Mesenchymal stem cell (in vitro differentiated cells and primary cell): Measurements from ENCODE around the gene ASPG.

Experiments used
- DNase-seq: peaks from one replicate; pipeline ENCODE4 v3.0.0-alpha.2; 2013
- H2AFZ ChIP-seq: one replicate; pipeline ENCODE4 v1.6.1; 2013; ENCODE audit warnings: low read depth, mild to moderate bottlenecking, control low read depth, inconsistent platforms, low read length, moderate library complexity
- H2AK5ac ChIP-seq: 2 replicates; pipeline ENCODE4 v1.6.1; 2013; ENCODE audit warnings: low read length, moderate library complexity, mild to moderate bottlenecking, inconsistent platforms; ENCODE audit not compliant: severe bottlenecking
- H2BK120ac ChIP-seq: one replicate; pipeline ENCODE4 v1.6.1; 2013; ENCODE audit warnings: low read depth, mild to moderate bottlenecking, inconsistent platforms, low read length, moderate library complexity
- H2BK12ac ChIP-seq, 2 experiments: one replicate each; pipeline ENCODE4 v1.6.1; 2013; ENCODE audit warnings: inconsistent platforms in 2 of 2, low read length in 2 of 2, mild to moderate bottlenecking in 2 of 2, moderate library complexity in 2 of 2, control low read depth in 1 of 2
- H2BK15ac ChIP-seq: one replicate; pipeline ENCODE4 v1.6.1; 2013; ENCODE audit warnings: mild to moderate bottlenecking, low read depth, inconsistent platforms; ENCODE audit not compliant: poor library complexity, severe bottlenecking
- H2BK5ac ChIP-seq: 2 replicates; pipeline ENCODE4 v1.6.1; 2013; ENCODE audit warnings: low read depth, mild to moderate bottlenecking, low read length, control low read depth, inconsistent platforms; ENCODE audit not compliant: poor library complexity, severe bottlenecking
- H3K14ac ChIP-seq, 2 experiments: one replicate each; pipeline ENCODE4 v1.6.1; 2013; ENCODE audit warnings: inconsistent platforms in 2 of 2, low read length in 2 of 2, control low read depth in 1 of 2, mild to moderate bottlenecking in 1 of 2, moderate library complexity in 1 of 2
- H3K18ac ChIP-seq, 2 experiments: one replicate each; pipeline ENCODE4 v1.6.1; 2013; ENCODE audit warnings: inconsistent platforms in 2 of 2, low read length in 2 of 2, control low read depth in 1 of 2, low read depth in 1 of 2, mild to moderate bottlenecking in 1 of 2
- H3K23ac ChIP-seq, 2 experiments: one replicate each; pipeline ENCODE4 v1.6.1; 2013; ENCODE audit warnings: inconsistent platforms in 2 of 2, low read length in 2 of 2, mild to moderate bottlenecking in 2 of 2, moderate library complexity in 2 of 2, control low read depth in 1 of 2
- H3K27ac ChIP-seq: 2 replicates; pipeline ENCODE4 v1.5.1; 2013; ENCODE audit warnings: mild to moderate bottlenecking, moderate library complexity, low read length, control low read depth, inconsistent platforms; ENCODE audit not compliant: poor library complexity, severe bottlenecking
- H3K27me3 ChIP-seq, 2 experiments: 2 replicates each; pipeline versions ENCODE4 v1.6.1 to v1.7.0; 2013; ENCODE audit warnings: low read length in 2 of 2, mild to moderate bottlenecking in 2 of 2, moderate library complexity in 2 of 2, control low read depth in 1 of 2, inconsistent platforms in 1 of 2; ENCODE audit not compliant: control insufficient read depth in 1 of 2, insufficient read depth in 1 of 2
- H3K36me3 ChIP-seq, 2 experiments: 2 replicates each; pipeline versions ENCODE4 v1.6.1 to v1.7.0; 2013; ENCODE audit warnings: low read length in 2 of 2, control low read depth in 1 of 2, inconsistent platforms in 1 of 2, low read depth in 1 of 2, mild to moderate bottlenecking in 1 of 2; ENCODE audit not compliant: insufficient read depth in 2 of 2, control insufficient read depth in 1 of 2
- H3K4ac ChIP-seq, 2 experiments: one replicate each; pipeline ENCODE4 v1.6.1; 2013; ENCODE audit warnings: inconsistent platforms in 2 of 2, low read length in 2 of 2, mild to moderate bottlenecking in 2 of 2, moderate library complexity in 2 of 2, control low read depth in 1 of 2, low read depth in 1 of 2
- H3K4me1 ChIP-seq: 2 replicates; pipeline ENCODE4 v1.6.1; 2013; ENCODE audit warnings: low read depth, low read length, control low read depth; ENCODE audit not compliant: control insufficient read depth, insufficient read depth
- H3K4me2 ChIP-seq: 2 replicates; pipeline ENCODE4 v1.6.1; 2013; ENCODE audit warnings: low read length, mild to moderate bottlenecking, inconsistent platforms; ENCODE audit not compliant: poor library complexity, severe bottlenecking
- H3K4me3 ChIP-seq, 2 experiments: 2 replicates each; pipeline versions ENCODE4 v1.5.1 to v1.7.0; 2013; ENCODE audit warnings: low read length in 2 of 2, mild to moderate bottlenecking in 2 of 2, control low read depth in 1 of 2, low read depth in 1 of 2; ENCODE audit not compliant: insufficient read depth in 1 of 2
- H3K79me1 ChIP-seq: replicated peaks from 2 replicates; pipeline ENCODE4 v1.6.1; 2013; ENCODE audit warnings: mild to moderate bottlenecking, control low read depth, low read length, inconsistent platforms; ENCODE audit not compliant: poor library complexity, severe bottlenecking
- H3K9ac ChIP-seq: 2 replicates; pipeline ENCODE4 v1.7.0; 2013; ENCODE audit warnings: mild to moderate bottlenecking, low read length, moderate library complexity
- H3K9me3 ChIP-seq: 2 replicates; pipeline ENCODE4 v1.7.0; 2013; ENCODE audit warnings: mild to moderate bottlenecking, low read length; ENCODE audit not compliant: control insufficient read depth
- H4K8ac ChIP-seq: one replicate; pipeline ENCODE4 v1.6.1; 2013; ENCODE audit warnings: inconsistent platforms, mild to moderate bottlenecking, low read length, moderate library complexity
- H4K91ac ChIP-seq: one replicate; pipeline ENCODE4 v1.6.1; 2013; ENCODE audit warnings: mild to moderate bottlenecking, low read length, inconsistent platforms
- WGBS: methylation state at CpG from one replicate; pipeline ENCODE4 v1.1.7; 2013; ENCODE audit warnings: mixed read lengths; 5-methylcytosine and 5-hydroxymethylcytosine counted together

Gene ASPG

DNA sequence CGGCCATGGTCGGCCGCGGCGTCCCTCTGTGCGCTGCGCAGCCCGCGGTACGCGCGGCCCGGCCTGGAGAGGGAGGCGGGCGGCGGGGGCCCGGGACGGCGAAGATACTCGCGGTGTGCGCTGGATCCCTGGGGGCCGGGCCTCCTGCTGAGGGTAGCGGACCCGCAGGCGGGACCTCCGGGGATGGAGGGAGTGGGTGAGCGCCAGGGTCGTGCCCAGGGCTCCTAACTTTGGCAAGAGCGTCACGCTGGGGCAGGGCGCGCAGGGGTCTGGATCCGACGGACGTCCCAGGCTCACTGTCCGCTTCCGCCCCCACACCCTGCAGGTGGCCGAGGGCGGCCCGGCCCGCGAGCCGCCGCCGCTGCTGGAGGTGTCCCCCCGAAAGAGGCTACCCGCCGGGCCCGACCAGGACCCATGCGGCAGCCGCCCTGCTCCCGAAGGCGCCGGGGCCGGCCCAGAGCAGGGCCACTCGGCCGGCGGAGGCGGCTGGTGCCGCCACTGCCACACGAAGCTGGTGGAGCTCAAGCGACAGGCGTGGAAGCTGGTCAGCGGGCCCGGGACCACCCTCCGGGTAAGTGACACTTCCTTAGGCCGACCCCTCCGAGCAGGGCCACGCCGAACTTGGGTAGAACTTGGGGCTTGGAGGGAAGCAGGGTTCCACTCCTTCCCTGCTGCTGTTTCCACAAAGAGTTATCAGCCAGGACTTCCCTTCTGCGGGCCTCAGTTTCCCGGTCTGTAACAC lies 53.4 kb downstream of the ASPG start:
- Histone ChIP-seq H2BK15ac (peak overlapping the region; percentile 67), H4K8ac (peak overlapping the region; percentile 75)
- 1% methylated on average over 65 of the region's 73 CpGs for WGBS

DNA sequence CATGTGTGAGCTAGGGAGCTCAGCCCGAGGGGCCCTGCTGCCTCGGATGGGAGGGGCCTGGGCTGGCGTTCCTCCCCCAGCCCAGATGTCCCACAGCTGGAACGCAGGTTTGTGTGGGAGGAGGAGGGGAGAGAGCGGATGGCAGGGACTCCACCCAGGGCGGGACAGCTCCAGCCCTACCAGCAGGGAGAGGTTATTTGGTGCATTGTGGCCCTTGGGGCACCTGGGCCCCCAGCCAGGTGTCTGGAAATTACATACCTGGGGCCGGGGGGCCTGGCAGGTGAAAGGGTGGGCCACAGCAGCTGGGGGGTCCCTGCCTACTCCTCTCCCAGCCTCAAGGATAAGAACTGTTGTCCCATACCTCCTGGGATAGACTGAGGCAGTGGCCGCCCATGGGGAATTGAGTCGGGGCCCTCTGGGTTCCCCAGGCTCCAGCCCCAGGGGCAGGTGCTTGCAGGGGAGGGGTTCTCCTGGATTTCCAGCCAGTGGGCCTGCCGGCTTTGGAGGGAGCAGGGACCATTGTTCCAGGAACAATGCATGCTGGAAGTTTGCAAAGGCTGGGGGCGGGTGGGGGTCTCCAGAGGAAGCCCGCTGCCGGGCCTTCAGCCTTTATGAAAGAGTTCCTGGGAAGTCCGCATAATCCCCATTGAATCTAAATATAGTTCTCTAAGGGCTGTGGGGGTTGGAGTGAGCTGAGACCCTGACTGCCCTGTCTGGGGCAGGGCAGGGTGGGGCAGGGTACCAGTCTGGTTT lies 54.1 kb downstream of the ASPG start:
- peaks cover 0 to 4% of the 10 kb centered on the region in 2 experiments for H3K36me3 ChIP-seq
- peak overlapping the region in 1 of 2 experiments; percentile 80 for H3K18ac ChIP-seq
- H3K79me1 ChIP-seq: no peaks in the 10 kb centered on the region
- H2BK5ac ChIP-seq: no peak overlapping the region
- H3K27ac ChIP-seq: no peak overlapping the region
- H2BK120ac ChIP-seq: no peak overlapping the region
- no peak overlapping the region for H3K23ac ChIP-seq
- no peak overlapping the region for H3K4ac ChIP-seq
- no peaks in the 10 kb centered on the region for H3K9me3 ChIP-seq
- no peak overlapping the region for H2AK5ac ChIP-seq
- peaks cover 28% of the 10 kb centered on the region for H3K4me1 ChIP-seq
- no peak overlapping the region for H3K9ac ChIP-seq
- H2BK12ac ChIP-seq: no peak overlapping the region
- no peak overlapping the region for H3K4me3 ChIP-seq
- H3K27me3 ChIP-seq: peaks cover 73 to 78% of the 10 kb centered on the region in 2 experiments
- H4K91ac ChIP-seq: no peak overlapping the region
- no peak overlapping the region for H2BK15ac ChIP-seq
- H3K4me2 ChIP-seq: no peak overlapping the region
- H4K8ac ChIP-seq: no peak overlapping the region
- 20% methylated on average over 13 of the region's 14 CpGs for WGBS
- no peak for DNase-seq
- no peak overlapping the region for H3K14ac ChIP-seq
- no peak overlapping the region for H2AFZ ChIP-seq

More for the DNA sequence above, 53.4 kb downstream of the ASPG start:
- Histone ChIP-seq H3K9ac (no peak overlapping the region), H3K36me3 (peaks cover 0 to 4% of the 10 kb centered on the region in 2 experiments), H3K4me1 (peaks cover 28% of the 10 kb centered on the region), H2AK5ac (no peak overlapping the region), H3K18ac (peak overlapping the region; percentile 8 to 80), H3K23ac (peak overlapping the region in 1 of 2 experiments; percentile 84), H4K91ac (no peak overlapping the region), H3K14ac (peak overlapping the region in 1 of 2 experiments; percentile 87), H2BK120ac (no peak overlapping the region), H3K27ac (no peak overlapping the region), H2BK5ac (no peak overlapping the region), H2BK12ac (peak overlapping the region in 1 of 2 experiments; percentile 35), H3K4me2 (peak overlapping the region; percentile 54), H3K4me3 (peak overlapping the region in 1 of 2 experiments; percentile 22), H3K79me1 (no peaks in the 10 kb centered on the region), H2AFZ (peak overlapping the region; percentile 77), H3K9me3 (no peaks in the 10 kb centered on the region), H3K27me3 (peaks cover 77 to 78% of the 10 kb centered on the region in 2 experiments), H3K4ac (no peak overlapping the region)
- peak; percentile 21 for DNase-seq

DNA sequence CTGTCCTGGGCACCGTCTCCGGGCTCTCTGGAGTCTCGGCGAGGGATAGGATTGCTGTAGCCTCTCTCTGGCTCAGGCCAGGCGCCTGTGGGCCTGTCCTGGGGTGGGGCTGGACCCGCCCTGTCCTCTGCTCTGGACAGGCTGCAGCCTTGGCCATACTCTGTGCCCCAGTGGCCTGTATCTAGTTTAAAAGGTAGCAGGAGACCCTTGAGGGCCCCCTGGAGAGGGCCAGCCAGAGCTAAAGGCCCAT lies 54.6 kb downstream of the ASPG start:
- peaks cover 0 to 4% of the 10 kb centered on the region in 2 experiments for H3K36me3 ChIP-seq
- no peaks in the 10 kb centered on the region for H3K9me3 ChIP-seq
- H2AK5ac ChIP-seq: no peak overlapping the region
- no peak overlapping the region for H4K8ac ChIP-seq
- H3K9ac ChIP-seq: no peak overlapping the region
- H3K79me1 ChIP-seq: no peaks in the 10 kb centered on the region
- no peak overlapping the region for H3K27ac ChIP-seq
- no peak overlapping the region for H3K4me2 ChIP-seq
- no peak for DNase-seq
- H3K18ac ChIP-seq: no peak overlapping the region
- no peak overlapping the region for H2BK15ac ChIP-seq
- peaks cover 28% of the 10 kb centered on the region for H3K4me1 ChIP-seq
- no peak overlapping the region for H2BK120ac ChIP-seq
- 57% methylated on average over 6 of the region's 6 CpGs for WGBS
- no peak overlapping the region for H2BK5ac ChIP-seq
- no peak overlapping the region for H3K4ac ChIP-seq
- no peak overlapping the region for H2BK12ac ChIP-seq
- no peak overlapping the region for H3K23ac ChIP-seq
- H4K91ac ChIP-seq: peak overlapping the region; percentile 54
- H3K14ac ChIP-seq: no peak overlapping the region
- H3K27me3 ChIP-seq: peaks cover 72 to 78% of the 10 kb centered on the region in 2 experiments
- H2AFZ ChIP-seq: no peak overlapping the region
- H3K4me3 ChIP-seq: no peak overlapping the region
